Globus pallidus (tissue), 1 donor: ENCODE results near the gene PPP1R13B.

Experiments
- DNase-seq: peaks from one replicate; pipeline ENCODE4 v3.0.0-alpha.2; 2015; ENCODE audit warnings: low spot score

Gene PPP1R13B

DNA sequence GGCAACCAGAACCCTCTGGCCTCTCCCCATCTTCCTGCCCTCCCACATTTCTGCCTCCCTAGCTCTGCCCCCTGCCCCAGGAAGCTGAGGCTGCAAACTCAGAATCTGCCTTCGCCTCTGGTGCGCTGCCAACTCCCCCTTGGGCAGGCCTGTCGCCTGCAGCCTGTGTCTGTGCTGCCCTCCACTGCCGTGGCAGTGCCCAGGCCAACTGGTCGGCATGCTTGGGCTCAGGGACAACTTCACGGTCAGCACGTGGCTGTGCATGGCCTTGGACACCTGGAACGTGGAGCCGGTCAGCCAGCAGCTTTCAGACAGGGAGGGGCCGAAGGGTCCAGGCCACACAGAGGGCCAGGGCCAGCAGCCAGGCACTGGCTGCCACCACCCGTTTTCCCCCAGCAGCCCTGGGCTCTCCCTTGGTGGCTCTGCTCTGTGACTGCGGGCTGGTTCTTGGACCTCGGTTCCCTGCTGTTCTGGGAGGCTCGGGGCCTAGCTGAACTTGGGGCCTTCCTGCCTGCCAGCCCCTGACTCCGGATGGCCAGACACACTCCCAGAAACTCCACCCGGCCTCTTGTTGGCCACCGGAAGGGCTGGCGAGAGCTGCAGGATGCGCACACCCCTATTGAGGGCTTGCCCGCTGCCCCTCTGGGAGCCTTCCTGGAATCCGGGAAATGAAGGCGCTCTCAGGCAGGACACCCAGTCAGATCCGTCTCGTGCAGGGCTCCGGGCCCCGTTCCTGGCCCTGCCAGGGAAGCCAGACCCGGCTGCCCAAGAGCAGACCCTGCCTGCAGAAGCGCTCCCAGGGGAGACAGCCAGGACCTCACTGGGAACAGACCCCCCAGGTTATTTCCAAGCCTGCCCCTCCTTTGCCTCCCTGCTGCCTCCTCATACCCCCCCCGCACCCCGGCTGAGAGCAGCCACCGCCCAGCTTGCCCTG lies 34.2 kb upstream of the PPP1R13B start:
- DNase-seq, result no peak

- peak; percentile 47 for DNase-seq
These were observed 33.2 kb upstream of the PPP1R13B start for GRCh38 chr14:103880348-103881267.

GRCh38 chr14:103879570-103880347 lies 32.4 kb upstream of the PPP1R13B start:
- no peak for DNase-seq

GRCh38 chr14:103879118-103879569 lies 31.8 kb upstream of the PPP1R13B start:
- no peak for DNase-seq

- DNase-seq, result no peak
These were observed 30.8 kb upstream of the PPP1R13B start for GRCh38 chr14:103878180-103878579.

- DNase-seq, result no peak
These were observed 27.6 kb upstream of the PPP1R13B start for GRCh38 chr14:103875010-103875409.

DNA sequence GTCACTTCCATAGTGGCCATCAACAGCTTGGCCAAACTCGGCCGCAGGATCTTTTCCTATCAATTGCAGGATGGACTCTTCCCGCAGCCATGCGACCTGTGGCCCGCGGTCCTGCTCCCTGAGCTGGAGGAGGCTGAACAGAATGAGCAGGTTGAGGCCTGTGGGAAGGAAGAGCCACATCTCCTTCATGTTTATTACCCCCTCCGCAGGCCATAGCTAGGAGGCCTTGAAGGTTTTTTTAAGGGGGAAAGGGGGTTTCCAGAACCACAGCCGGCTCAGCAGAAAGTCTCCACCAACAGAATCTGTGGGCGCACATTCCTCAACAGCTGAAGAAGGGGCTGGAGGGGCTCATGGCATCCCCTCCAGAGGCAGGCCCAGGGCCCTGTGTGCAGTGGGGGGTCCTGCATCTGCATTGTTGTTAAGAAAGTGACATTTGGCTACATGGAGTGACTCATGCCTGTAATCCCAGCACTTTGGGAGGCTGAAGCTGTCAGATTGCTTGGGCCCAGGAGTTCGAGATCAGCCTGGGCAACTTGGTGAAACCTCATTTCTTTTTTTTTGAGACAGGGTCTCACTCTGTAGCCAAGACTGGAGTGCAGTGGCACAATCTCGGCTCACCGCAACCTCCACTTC lies 25.2 kb upstream of the PPP1R13B start:
- DNase-seq, result no peak

DNA sequence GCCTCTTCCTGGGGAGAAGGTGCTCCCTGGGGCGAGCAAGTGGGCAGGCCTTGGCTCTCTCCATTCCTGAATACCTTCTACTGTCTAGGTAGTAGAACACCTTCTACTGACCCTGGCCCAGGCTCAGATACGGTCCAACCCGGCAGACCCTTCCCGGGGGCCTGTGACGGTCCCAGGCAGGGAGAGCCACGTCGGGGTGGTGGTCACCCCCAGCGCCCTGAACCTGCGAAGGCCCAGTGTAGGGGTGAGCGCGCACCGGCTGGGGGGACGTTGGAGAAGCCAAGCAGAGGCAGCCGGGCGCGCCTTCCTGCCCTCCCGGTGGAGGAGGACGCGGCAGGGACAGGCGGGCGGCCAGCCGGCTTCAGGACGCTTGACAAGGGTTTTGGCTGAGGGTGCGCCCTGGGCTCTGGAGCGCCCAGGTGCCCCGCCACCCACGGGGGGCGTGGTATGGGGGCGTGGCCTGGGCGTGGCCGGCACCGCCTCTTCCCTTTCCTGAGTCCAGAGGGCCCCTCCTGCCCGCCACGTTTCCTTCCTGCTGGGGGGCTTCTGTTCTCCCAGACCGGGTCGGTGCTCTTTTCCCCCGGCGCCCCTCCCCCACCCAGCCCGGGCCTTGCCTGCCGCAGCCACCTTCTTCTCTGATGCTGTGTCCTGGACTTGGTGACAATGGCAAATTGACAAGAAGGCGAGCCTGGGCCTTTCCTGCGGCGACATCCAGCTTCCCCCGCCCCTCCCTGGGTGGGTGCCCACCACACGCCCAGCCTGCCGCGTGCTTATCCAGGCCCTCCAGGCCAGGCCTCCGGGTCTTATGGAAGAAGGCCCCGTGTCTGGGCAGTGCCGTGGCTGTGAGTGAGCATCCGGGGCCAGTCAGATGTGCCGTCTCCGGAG lies 24.5 kb upstream of the PPP1R13B start:
- no peak for DNase-seq

GRCh38 chr14:103870891-103871595 lies 23.7 kb upstream of the PPP1R13B start:
- DNase-seq, result no peak

DNA sequence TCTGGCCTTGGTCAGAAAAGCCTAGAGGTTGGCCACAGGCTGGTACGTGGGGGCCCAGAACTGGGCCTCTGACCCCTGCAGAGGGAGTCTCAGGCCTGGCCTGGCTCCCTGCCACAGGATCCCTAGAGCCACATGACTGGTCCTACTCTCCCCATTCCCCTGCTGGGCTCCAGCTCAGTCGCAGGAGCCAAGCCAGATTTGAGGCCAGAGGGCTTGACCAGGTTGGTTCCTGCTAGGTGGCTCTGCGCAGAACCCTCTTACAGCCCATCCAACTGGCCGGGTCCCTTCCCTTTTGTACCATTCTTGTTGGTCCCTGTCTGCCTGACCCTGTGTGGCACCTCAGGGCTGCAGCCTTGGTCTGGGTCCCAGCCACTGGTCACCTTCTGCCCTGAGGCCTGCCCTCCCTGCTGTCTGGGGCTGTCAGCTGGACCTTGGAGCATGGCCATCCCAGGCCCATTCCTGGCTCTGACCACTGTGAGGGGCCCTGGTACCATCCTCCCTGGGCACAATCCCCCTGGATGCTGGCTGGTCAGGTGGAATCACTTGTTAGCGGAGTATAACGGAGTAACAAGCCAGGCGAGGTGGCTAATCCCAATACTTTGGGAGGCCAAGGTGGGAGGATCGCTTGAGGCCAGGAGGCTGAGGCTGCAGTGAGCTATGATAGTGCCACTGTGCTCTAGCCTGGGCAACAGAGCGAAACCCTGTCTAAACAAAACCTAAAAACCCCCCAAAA lies 22.9 kb upstream of the PPP1R13B start:
- no peak for DNase-seq

GRCh38 chr14:103869406-103870143 lies 22.2 kb upstream of the PPP1R13B start:
- DNase-seq, result no peak

GRCh38 chr14:103868242-103868897 lies 21.0 kb upstream of the PPP1R13B start:
- no peak for DNase-seq

DNA sequence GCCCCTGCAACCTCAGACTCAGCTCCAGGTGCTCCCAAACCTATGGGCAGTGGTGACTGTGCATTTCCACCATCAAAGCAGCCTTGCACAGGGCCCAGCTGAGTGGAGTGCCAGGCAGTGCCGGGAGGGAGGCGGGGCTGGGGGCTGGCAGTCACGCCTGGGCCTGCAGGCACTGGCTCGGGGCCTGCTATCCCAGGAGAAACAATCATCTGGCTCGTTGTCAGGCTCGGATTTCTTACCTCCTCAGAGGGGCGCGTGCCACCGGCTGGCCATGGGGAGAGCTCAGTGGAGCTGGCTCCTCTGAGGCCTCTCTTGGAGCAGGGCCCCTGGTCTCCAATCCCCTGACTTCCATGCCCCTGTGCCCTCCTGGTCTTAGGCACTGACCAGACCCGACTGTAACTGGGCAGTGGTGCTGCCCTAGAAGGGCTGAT lies 20.2 kb upstream of the PPP1R13B start:
- DNase-seq, result peak; percentile 45

DNA sequence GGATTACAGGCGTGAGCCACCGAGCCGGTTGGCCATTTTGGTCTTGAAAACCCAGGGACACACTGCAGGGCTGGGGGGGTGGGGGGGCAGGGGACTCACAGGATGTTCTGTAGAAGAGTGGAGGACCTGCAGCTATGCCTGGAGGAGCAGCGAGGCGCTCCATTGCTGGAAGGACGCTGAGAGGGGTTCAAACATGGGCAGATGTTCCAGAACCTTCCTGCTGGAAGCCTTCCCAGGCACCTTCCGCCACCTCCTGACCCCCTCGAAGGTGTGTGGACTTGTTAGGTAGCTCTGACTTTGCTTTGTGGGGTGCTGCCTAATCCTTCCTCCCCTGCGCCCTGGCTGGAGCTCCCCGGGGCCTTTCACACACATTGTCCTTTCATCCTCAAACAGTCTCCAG lies 19.6 kb upstream of the PPP1R13B start:
- no peak for DNase-seq

GRCh38 chr14:103863245-103863644 lies 15.9 kb upstream of the PPP1R13B start:
- DNase-seq, result no peak

DNA sequence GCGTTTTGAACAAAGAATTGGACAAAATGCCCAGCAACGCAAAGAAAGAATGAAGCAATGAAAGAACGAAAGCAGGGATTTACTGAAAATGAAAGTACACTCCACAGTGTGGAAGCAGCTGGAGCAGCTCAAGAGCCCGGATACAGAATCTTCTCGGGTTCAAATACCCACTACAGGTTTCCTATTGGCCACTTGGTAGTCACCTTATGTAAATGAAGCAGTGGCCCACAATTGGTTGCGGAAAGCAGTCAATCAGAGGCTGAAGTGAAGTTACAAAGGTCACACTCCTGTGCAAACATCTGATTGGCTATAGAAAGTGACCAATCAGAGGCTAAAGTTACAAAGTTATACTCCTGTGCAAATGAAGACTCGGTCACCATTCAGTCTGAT lies 15.0 kb upstream of the PPP1R13B start:
- DNase-seq, result no peak
